ENCODE results near the gene SAP30BP.
A peak's percentile ranks its signal among the peaks of the same experiment; 100 is the strongest.
"Not testable (repeated sequence)": the region's sequence is repeated elsewhere in the genome, so short reads cannot be mapped to it uniquely, and the experiment has no call there.

SAP30BP gene

DNA sequence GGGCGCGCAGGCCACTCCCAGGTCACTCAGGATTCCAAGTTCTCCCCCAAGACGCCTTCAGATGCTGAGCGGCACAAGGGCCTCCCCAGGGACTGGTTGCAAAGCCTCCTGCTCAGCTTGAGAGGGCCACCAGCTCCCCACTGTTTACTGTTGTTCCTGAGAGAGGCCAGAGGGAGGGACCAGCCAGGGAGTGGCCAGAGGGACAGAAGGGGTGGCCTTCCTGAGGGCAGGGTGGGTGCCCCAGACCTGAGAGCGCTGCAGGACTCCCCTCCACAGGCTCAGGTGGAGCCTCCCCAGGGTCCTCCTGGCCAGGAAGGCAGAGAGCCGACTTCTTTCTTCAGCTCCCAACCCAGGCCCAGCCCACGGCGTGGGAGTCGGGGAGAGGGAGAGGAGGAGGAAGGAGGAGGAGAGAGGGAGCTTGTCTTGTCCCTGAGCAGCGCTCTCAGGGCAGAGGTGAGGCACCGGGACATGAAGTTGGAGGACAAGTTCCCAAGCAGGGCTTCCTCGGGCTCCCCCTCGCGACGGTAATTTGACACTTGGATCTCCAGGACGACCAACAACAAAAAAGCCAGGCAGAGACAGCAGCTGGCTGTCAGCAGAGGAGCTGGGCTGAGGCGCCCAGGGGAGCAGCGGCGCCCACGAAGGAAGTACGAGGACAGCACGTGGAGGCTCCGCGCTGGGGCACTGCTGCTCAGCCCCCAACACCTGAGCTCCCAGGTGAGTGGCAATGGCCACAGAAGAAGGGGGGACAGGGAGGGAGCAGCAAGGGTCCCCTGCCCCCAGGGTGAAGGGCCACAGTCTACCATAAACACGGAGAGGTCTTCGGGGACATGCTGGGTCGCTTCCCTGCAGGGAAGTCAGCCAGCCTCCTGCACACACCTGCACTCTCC lies 33.4 kb upstream of the SAP30BP start:
- DNase-seq (ENCODE audit: low read depth, low spot score), result peak; percentile 77

DNA sequence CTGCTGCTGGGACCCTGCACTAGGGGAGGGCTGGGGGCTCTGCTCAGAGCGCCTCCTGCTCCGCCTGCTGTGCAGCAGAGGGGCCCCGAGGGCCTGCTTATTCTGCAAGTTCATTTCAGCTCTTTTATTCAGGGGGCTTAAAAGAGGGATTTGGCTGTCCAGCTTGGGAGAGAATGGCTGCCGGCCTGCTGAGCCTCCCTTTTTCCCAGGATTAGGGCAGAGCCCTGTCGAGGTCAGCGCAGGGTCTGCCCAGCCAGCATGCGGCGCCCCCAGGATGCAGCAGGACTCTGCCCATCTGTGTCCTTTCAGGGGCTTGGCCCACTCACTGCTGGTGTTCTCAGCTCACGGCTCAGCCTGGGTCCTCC lies 32.8 kb upstream of the SAP30BP start:
- DNase-seq (ENCODE audit: low read depth, low spot score), result no peak

DNA sequence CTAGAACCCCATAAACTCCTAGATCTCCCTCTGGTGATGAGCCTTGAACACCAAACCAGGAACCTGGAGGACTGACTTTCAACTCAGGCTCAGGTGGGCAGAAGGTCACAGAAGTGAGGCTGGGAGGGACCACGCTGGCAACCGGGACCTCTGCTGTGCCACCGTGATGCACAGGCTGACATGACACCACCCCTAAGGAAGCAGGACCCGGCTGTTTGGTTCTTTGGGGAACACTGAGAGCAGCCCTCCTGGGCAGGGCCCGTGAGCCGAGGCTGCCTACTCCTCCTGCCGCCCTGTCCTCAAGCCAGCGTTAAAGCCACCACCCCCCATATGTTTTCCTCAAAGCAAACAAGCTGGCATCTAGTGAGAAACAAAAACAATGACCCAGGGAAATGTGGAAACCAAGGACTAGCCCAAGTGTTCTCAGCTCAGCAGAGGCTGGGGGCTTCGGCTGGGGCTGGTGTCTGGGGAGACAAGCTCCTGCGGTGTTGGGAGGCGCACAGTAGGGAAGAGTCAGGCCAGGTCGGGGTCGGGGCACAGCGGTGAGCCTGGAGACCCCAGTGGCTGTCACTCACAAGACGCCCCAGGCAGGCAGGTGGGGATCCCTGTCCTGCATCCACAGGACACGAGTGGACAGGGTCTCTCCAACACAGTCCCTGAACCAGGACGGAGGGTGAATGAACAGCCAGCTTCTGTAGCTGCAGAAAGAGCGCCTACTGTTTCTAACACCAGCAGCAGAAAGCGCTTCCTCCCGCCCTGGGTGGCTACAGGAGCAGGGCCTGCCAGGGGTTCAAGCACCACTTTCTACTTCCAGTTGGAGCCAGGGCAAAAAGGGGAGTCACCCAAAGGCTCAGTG lies 32.2 kb upstream of the SAP30BP start:
- DNase-seq (ENCODE audit: low read depth, low spot score), result no peak

DNA sequence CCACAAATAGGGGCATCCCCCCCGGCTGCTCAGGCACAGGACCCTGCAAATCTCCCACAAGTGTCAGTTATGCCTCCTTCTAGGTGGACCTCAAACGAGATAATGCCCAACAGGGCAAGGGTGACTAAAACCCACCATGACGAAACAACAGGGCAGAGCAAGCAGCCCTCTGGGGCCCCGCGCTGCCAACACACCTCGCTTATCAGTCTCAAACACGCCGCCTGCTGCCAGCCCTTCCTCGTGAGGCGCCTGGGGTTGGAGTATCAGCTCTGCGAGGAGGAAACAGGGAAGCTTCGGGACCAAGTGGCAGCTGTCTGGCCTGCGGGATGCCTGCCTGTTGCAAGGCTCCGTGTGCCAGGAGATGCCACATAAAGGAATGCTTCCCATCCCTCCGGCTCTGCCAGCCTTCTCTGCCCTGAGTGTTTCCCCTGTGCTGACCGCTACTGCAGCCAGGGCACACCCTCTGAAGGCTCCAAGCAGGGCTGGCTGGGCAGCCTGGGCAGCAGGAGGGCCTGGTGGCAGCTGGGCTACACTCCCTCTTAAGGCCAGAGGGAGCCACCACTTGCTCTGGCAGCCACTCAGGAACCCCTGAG lies 31.4 kb upstream of the SAP30BP start:
- DNase-seq (ENCODE audit: low read depth, low spot score), result no peak

DNA sequence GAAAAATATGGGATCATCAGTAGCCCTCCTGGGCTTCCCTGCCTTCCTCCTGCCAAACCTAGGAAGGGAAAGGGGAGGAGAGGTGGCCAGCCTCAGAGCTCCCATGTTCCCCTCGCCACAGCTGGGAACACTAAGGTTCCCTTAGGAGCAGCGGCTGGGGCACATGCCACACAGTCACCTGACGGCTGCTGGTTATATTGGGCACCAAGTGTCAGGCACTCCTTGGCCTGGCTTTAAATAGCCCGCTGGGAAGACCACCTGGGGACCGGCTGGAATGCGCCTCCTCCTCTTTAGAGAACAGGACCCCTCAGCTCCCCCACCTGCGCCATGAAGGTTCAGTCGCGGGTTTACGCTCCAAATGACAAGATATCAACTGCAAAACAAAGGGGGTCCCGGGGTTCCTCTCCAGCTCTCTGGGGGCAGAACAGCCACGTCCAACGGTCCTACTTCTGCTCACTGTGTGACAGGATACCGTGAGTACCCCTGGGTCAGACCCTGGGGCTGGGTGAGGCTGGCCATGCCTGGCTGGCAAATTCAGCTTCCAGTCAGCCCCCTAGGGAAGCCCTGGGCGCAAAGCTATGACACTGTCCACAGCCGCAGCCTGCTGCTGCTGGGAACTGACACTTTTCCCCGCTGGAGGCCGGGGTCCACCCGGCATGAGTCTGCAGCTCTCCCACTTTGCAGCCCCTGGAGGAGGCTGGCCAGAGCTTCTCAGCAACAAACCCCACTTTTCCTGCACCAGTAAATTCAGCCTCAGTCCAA lies 30.6 kb upstream of the SAP30BP start:
- no peak for DNase-seq (ENCODE audit: low read depth, low spot score)

DNA sequence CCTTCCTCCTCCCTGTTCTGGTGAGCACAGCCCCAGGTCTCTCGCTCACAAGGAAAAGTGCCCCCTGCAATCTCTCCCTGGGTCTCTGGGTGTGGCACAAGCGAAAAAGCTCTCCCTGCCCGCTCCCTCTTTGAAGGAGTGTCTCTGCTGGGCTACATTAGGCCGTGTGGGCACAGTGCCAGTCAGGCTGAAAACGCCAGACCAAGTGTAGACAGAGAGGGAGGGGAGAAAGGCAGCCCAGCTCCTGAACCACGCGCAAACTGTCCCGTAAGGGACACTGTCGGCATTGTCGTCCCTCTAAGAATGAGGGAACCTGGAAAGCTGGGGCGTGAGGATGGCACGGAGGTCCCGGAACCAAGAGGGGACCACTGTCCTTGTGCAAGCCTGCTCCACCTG lies 30.0 kb upstream of the SAP30BP start:
- DNase-seq (ENCODE audit: low read depth, low spot score), result no peak

DNA sequence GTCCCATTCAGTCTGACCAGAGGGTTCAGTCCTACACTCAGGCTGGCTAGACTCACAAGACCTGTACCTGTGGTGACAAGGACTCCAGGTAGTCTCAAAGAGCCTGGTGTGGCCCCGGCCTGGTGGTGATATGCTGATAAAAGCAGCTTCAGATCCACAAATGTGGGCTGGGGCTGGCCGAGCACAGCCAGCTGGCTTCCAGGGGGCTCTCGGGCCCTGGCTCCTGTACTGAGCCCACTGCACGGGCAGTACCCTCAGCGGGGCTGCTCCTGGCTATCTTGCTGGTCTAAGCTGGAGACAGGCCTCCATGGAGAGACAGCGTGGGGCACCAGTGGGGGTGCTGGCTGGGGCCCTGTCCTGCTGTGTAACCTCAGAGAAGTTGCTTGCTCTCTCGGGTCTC lies 29.6 kb upstream of the SAP30BP start:
- no peak for DNase-seq (ENCODE audit: low read depth, low spot score)

DNA sequence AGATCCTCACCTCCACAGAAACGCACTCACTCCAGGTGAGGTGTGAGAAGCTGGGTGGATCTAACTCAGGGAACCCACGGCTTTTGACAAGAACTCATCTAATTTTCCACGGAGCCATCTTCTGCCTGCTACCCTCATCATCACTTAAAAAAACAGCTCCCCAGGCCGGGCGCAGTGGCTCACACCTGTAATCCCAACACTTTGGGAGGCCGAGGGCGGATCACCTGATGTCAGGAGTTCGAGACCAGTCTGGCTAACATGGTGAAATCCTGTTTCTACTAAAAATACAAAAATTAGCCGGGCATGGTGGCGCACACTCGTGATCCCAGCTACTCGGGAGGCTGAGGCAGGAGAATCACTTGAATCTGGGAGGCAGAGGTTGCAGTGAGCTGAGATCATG lies 29.1 kb upstream of the SAP30BP start:
- DNase-seq (ENCODE audit: low read depth, low spot score), result not testable (repeated sequence)

DNA sequence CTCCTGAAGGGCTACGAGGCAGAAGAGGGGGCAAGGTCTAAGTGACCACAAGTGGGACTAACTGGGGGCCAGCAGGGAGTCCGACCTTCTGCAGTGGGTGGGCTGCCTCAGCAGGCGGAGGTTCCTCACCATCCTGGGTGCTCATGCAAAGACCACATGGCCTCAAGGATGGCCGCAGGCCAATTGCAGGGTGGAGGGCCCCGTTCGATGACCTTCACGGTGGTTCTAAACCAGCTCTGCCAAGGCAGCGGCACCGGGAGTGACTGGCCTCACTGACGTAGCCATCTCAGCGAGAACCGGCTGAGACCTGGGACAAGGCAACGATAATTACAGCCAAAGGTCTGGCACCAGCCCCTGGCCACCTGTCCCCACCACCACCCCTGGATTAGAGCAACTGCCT lies 28.2 kb upstream of the SAP30BP start:
- no peak for DNase-seq (ENCODE audit: low read depth, low spot score)

DNA sequence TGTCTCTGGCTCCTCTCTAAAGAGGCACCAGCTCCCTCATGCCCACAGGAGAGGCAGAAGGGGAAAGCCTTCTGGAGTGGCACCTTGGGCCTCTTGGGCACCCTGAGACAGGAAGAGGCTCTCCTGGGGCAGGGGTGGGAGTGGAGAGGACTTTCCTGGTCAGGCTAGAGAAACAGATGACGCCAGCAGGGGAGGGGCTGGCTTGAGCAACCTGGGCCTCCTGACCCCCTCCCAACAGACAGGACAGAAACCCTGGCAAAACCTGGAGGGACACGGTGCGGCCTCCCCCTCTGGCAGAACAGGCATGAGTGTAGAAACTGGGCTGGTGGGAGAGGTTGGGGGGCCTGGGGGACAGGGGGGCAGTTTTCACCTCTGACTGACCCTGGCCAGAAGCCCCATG lies 27.8 kb upstream of the SAP30BP start:
- DNase-seq (ENCODE audit: low read depth, low spot score), result no peak

DNA sequence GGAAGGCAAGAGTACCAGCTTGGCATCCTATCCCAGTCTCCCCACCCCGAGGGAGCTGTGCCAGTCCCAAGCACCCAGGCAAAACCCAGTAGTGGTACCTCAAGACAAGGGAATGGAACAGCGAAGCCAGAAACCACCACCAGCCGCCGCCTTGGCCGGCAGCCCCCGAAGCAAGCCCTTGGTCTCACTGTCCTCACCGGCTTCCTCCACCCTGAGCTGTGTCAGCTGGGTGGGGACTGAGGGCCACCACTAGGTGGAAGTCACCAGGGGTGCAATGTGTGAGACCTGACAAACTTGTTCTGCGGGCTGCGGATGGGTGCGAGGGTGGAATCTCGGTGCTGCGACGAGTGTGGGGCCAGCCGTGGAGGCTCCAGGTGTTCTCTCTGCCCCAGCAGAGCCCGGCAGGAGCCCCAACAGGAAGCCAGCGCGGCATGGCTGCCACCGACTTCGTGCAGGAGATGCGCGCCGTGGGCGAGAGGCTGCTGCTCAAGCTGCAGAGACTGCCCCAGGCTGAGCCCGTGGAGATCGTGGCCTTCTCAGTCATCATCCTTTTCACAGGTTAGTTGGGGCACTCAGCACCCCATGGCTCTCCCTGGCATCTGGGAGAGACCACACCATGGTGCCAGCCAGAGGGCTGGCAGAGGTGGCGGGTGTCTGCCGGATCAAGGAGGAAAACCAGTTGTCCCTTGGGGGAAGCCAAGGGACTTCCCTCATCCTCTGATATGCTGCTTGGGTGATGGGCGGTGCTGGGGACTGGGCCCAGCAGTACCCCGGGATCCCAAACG lies 27.2 kb upstream of the SAP30BP start:
- no peak for DNase-seq (ENCODE audit: low read depth, low spot score)

DNA sequence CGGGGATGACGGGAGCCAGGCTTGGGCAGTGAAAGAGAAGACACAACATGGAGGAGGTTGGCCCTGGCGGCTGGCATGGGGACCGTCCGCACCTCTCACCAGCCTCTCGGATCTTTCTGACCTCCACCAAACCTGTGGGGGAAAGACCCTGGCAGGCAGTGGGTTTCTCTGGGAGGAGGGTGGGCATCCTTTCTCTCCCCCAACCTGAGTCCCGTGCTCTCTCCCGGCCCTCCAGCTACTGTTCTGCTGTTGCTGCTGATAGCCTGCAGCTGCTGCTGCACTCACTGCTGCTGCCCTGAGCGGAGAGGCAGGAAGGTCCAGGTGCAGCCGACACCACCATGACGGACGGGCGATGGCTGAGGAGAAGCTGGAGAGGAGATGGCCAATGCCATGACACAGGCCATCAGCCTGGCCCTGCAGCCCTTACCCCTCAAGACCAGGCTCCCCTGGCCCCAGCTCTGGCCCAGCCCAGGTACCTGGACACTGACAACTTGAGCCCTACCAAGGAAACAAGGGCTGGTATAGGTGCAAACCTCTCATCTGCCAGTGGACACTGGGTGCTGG lies 26.5 kb upstream of the SAP30BP start:
- no peak for DNase-seq (ENCODE audit: low read depth, low spot score)

DNA sequence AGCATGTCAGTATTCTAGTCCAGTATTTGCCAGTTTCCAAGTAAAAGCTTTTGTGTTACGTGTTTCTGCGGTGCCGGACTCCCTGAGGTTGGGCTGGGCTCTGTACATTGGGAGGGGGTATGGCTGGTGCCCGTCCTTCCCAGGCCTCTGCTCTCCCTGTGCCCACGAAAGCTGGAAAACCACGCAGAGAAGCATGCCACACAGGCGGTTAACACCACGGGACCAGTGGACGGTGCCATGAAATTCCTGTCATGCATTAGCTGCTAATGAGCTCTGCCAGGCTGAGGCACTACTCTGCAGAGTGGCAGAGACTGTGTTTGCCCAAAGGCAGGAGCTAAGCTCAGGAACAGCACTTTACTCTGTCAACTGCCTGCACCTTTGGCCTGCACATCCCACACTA lies 25.8 kb upstream of the SAP30BP start:
- no peak for DNase-seq (ENCODE audit: low read depth, low spot score)

DNA sequence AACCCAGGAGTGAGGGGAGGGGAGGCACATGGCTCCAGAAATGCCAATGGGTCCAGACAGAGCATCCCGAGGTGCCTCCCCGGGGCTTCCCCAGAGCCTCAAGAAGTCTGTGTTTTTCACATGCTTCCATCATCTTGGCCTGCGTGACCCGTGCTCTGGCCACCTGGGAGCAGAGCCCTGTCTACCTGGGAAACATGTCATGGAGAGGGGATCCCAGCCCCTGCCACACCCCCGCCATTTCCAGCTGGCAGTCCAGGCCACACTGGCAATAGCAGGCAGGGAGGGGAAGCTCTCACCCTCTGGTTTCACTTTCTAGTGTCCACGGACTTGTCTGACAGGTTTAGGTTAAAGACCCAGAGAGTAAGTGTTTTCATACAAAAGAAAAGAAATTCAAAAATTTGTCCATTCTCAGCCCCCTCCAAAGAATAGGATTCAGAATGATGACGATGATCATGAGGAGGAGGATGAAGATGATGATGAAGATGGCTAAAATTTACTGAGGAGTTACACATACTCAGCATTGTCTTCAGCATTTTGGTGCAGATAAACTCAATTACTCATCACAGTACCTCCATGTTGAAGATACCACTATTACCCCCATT lies 24.9 kb upstream of the SAP30BP start:
- DNase-seq (ENCODE audit: low read depth, low spot score), result no peak

DNA sequence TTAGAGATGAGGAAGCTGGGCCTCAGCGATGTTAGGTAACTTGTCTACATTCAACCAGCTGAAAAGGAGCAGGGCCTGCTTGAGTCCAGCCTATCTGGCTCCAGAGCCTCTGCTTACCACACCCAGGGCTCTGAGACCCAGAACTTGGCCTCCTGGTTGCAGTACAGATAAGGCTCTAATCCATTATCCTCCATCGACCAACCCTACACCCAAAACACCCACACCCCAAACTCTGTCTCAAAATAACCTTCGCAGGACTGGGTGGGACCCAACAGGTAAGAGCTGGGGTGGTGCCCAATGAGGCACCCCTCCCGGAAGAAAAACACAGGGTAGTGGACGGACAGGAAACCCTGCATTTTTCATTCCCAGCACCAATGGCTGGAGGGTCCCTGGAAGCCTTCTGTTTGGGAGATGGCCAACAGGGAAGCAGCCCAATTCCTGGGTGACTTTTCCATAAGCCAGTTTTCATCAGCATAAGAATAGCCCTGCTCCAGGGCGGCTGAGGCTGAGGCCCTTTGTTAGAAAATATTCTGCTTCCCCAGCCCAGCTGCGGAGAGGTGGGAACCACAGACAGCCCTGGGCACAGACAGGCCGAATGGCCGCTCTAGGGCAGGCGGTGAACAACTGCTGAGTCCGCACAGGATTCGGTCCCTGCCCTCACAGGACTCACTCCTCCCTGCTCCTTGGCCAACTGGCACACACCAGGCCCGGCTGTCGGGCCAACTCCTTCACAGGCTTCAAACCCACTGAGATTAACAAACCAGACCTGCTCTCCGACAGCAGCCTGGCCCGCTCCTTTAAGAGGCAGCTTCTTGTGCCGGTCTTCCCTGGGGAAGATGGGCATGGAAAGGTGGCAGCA lies 24.1 kb upstream of the SAP30BP start:
- DNase-seq (ENCODE audit: low read depth, low spot score), result no peak

DNA sequence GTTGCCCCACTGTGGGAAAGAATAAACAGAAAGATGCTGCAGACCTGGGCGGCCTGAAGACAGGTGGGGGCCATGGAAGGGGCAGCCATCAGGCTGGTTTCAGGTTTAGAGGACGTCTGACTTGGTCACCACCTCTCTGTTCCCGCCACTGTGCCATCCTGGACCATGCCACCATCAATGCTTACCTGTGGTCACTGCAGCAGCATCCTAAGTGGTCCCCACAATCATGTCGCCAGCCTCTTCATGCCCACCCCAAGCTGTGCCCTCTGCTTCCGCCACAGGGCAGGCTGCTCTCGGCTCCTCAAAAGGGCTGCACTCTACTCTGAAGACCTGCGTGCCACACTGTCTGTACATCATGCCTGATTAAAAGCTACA lies 23.5 kb upstream of the SAP30BP start:
- no peak for DNase-seq (ENCODE audit: low read depth, low spot score)

DNA sequence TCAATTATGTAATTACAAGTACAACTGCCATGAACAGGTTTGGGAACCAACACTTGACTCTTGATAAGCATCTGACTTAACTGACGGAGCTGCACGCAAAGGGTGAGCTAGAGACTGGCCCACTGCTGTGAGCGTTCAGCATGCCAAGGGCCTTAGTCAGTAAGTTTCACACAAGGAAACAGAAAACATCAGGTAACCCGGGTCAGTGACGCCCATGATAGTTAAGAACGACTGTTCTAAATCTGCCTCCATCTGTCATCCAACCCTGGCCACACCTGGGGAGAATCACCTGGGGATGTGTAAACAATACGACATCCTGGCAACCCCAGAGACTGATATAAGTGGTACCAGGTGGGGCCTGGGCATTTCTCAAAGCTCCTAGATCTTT lies 21.6 kb upstream of the SAP30BP start:
- no peak for DNase-seq (ENCODE audit: low read depth, low spot score)

DNA sequence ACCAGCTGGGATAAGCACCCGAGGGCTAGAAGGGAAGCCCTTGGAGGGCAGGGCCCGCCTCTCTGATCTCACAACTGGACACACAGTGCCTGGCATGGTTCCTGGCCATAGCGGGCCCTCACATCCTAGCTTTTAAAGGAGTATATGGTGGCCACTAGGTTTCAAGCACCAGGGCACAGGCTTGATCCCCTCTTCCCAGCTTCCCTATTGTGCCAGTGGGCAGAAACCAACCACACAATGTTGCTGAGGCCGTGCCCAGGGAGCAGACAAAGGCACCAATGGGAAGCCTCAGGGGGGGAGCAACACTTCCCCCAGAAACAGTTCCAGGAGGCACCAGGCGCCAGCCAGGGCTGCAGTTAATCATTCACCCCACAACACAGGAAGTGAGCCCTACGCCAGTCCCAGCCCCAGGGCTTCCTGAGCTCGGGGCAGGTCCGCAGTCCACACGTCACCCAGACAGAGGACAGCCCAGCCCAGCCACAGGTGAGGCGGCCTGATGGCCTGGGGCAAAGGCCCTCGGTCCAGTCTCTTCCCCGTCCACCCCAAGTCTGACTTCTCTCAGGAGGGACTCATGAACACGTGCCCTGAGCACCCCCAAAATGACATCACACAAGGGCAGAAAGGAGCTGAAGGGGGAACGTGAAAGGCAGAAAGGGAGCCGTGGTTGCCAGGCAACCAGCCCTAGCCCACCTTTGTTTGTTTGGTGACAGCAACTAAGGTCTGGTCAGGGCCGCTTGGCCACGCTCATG lies 21.1 kb upstream of the SAP30BP start:
- no peak for DNase-seq (ENCODE audit: low read depth, low spot score)

DNA sequence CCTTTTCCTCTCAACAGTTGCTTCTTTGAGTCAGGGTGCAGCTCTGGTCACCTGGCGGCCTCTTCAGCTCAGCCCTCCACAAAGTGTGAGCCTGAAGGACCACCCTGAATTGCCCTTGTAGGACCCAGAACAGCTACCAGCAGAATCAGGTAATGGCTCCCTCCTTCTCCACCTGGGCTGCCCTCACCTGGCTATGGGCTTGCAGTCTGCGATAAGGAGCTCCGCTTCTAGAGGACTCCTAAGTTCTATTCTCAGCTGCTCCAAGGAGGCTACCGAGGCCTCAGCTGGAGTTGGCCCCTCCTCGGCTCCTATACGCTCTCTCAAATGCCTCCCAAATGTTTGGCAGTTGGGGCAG lies 20.5 kb upstream of the SAP30BP start:
- no peak for DNase-seq (ENCODE audit: low read depth, low spot score)
